GM12872 (cell line): ENCODE measurements around the gene YES1.
A peak's percentile ranks its signal among the peaks of the same experiment; 100 is the strongest.

Experiments used
- CTCF ChIP-seq: IDR thresholded peaks from 3 replicates; pipeline ENCODE4 v1.5.1; 2011; ENCODE audit warnings: low read depth, mild to moderate bottlenecking, low read length, moderate library complexity; ENCODE audit not compliant: insufficient read depth

Gene YES1

GRCh38 chr18:754656-755055 lies 57.4 kb downstream of the YES1 start:
- no peak for TF ChIP-seq CTCF

GRCh38 chr18:750456-750855 lies 61.6 kb downstream of the YES1 start:
- no peak for TF ChIP-seq CTCF

GRCh38 chr18:744832-745597 lies 67.0 kb downstream of the YES1 start:
- TF ChIP-seq CTCF, result no peak

GRCh38 chr18:741931-742512 lies 70.0 kb downstream of the YES1 start:
- TF ChIP-seq CTCF, result peak; percentile 60

- TF ChIP-seq CTCF, result no peak
Measured at GRCh38 chr18:732371-732770, 79.7 kb downstream of the YES1 start.

- no peak for TF ChIP-seq CTCF
Measured at GRCh38 chr18:731185-731584, 80.9 kb downstream of the YES1 start.

GRCh38 chr18:730692-731091 lies 81.3 kb downstream of the YES1 start:
- TF ChIP-seq CTCF, result no peak
